Stimulated activated naive CD8-positive, alpha-beta T cell treated with anti-CD3 and anti-CD28 coated beads, Interleukin-15, amount 100 ng/mL, for 72 hours (primary cell): ENCODE measurements around the gene ZFP90.

Experiments used
- ATAC-seq: fragments of 150-1000 bp; cut with Tn5 transposase; 2 replicates; pipeline ENCODE4 v1.10.0; 2021; ENCODE audit warnings: mild to moderate bottlenecking, moderate library complexity
- DNase-seq, 2 donors: peaks; one replicate each; pipeline ENCODE4 v3.0.0; 2021 to 2022
- H3K27ac Mint-ChIP-seq, 2 donors: one replicate each; pipeline ENCODE4 v1.8.0; 2022; ENCODE audit warnings: mild to moderate bottlenecking in 2 of 2, mixed read lengths in 2 of 2, moderate library complexity in 2 of 2
- H3K27me3 Mint-ChIP-seq: one replicate; pipeline ENCODE4 v1.8.0; 2022; ENCODE audit warnings: mixed read lengths
- H3K4me1 Mint-ChIP-seq: one replicate; pipeline ENCODE4 v1.8.0; 2022; ENCODE audit warnings: mild to moderate bottlenecking, mixed read lengths
- H3K4me3 Mint-ChIP-seq, 2 donors: one replicate each; pipeline ENCODE4 v1.8.0; 2022; ENCODE audit warnings: mild to moderate bottlenecking in 2 of 2, mixed read lengths in 2 of 2, moderate library complexity in 1 of 2
- H3K9me3 Mint-ChIP-seq, 2 donors: one replicate each; pipeline ENCODE4 v1.8.0; 2022; ENCODE audit warnings: mixed read lengths in 2 of 2

The ZFP90 gene

GRCh38 chr16:68596266-68596665, 57.2 kb downstream of the ZFP90 start:
- Mint-ChIP-seq H3K4me1 (no peaks in the 10 kb centered on the region), H3K9me3 (peaks cover 11 to 12% of the 10 kb centered on the region in 2 donors), H3K4me3 (no peak overlapping the region), H3K27me3 (no peaks in the 10 kb centered on the region), H3K27ac (no peak overlapping the region)
- DNase-seq = no peak
- no peak for ATAC-seq

- no peak overlapping the region for H3K27ac Mint-ChIP-seq
- no peak for ATAC-seq
- no peaks in the 10 kb centered on the region for H3K9me3 Mint-ChIP-seq
- no peaks in the 10 kb centered on the region for H3K4me1 Mint-ChIP-seq
- no peak overlapping the region for H3K4me3 Mint-ChIP-seq
- no peaks in the 10 kb centered on the region for H3K27me3 Mint-ChIP-seq
- no peak for DNase-seq
Observed at GRCh38 chr16:68599586-68599985, 60.5 kb downstream of the ZFP90 start.

- Mint-ChIP-seq H3K27me3 (no peaks in the 10 kb centered on the region), H3K4me3 (no peak overlapping the region), H3K4me1 (no peaks in the 10 kb centered on the region), H3K9me3 (no peaks in the 10 kb centered on the region), H3K27ac (no peak overlapping the region)
- peak; percentile 59 for ATAC-seq
- no peak for DNase-seq
Observed at GRCh38 chr16:68605746-68606145, 66.7 kb downstream of the ZFP90 start.

GRCh38 chr16:68607443-68607842, 68.4 kb downstream of the ZFP90 start:
- peak; percentile 54 for ATAC-seq

GRCh38 chr16:68608330-68608729, 69.2 kb downstream of the ZFP90 start:
- Mint-ChIP-seq H3K9me3 (peaks cover 1% of the 10 kb centered on the region in 2 donors), H3K4me1 (no peaks in the 10 kb centered on the region), H3K27me3 (no peaks in the 10 kb centered on the region), H3K27ac (no peak overlapping the region), H3K4me3 (no peak overlapping the region)
- no peak for ATAC-seq
- DNase-seq = no peak

More at GRCh38 chr16:68607443-68607842, 68.4 kb downstream of the ZFP90 start:
- H3K4me3 Mint-ChIP-seq = no peak overlapping the region
- no peak for DNase-seq
- H3K27ac Mint-ChIP-seq = no peak overlapping the region
- no peaks in the 10 kb centered on the region for H3K4me1 Mint-ChIP-seq
- no peaks in the 10 kb centered on the region for H3K9me3 Mint-ChIP-seq
- no peaks in the 10 kb centered on the region for H3K27me3 Mint-ChIP-seq

- ATAC-seq = no peak
- DNase-seq = no peak
- Mint-ChIP-seq H3K27me3 (no peaks in the 10 kb centered on the region), H3K4me1 (no peaks in the 10 kb centered on the region), H3K4me3 (no peak overlapping the region), H3K27ac (no peak overlapping the region), H3K9me3 (peaks cover 7 to 12% of the 10 kb centered on the region in 2 donors)
Observed at GRCh38 chr16:68612996-68613395, 73.9 kb downstream of the ZFP90 start.

GRCh38 chr16:68617734-68618133, 78.6 kb downstream of the ZFP90 start:
- H3K4me1 Mint-ChIP-seq = no peaks in the 10 kb centered on the region
- peaks cover 7 to 12% of the 10 kb centered on the region in 2 donors for H3K9me3 Mint-ChIP-seq
- no peak overlapping the region for H3K4me3 Mint-ChIP-seq
- peak overlapping the region in 1 of 2 donors; percentile 38 for H3K27ac Mint-ChIP-seq
- no peak for ATAC-seq
- DNase-seq = no peak
- no peaks in the 10 kb centered on the region for H3K27me3 Mint-ChIP-seq
